ENCODE results near the gene PARD3.

Gene PARD3

DNA sequence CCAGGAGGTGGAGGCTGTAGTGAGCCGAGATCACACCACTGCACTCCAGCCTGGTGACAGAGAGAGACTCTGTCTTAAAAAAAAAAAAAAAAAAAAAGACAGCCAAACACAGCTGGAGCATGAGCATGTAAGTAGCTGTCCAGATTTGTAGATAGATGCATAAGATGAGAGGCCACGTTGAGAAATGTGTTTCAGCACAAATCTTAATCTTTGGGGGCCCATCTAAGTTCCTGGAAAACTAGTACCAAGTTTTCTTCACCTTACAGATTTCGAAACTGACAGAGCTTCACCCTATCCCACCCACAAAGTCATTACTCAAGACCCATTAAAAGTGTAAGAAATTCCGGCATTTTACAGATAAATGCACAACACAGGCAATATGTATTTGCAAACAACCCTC lies 208.2 kb downstream of the PARD3 start:
- DNase-seq = no peak

DNA sequence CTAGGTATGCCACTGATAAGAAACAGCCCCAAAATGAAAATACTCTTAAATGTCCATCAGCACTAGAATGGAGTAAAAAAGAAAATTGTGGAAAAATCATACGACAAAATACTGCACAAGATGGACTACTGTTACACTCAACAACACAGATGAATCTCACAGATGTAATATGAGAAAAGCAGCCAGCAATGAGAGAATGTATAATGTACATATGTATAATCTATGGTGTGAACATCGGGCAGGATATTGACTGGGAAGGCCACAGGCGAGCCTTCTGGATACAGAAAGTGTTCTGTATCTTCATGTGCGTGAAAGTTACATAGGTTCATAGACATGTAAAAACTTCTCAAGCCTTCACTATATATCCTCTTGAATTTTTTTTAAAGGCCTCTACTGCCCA lies 212.6 kb downstream of the PARD3 start:
- DNase-seq = no peak

DNA sequence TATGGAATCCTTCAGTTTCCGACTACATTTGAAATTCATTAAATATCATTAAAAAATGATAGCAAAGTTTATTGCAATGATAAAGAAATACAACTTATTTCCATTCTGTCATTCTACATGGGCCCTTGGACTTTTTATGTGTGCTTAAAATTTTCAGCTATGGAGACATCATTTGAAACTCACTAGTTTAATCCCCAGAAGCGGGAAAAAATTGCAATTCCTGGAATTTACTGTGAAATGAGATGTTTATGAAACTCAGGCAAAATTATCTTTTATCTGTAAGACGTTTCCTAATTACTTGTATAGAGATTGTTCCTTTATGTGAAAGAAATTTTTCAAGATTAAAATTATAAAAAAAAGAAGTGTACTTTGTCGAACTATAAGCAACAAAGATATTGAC lies 213.4 kb downstream of the PARD3 start:
- no peak for DNase-seq

DNA sequence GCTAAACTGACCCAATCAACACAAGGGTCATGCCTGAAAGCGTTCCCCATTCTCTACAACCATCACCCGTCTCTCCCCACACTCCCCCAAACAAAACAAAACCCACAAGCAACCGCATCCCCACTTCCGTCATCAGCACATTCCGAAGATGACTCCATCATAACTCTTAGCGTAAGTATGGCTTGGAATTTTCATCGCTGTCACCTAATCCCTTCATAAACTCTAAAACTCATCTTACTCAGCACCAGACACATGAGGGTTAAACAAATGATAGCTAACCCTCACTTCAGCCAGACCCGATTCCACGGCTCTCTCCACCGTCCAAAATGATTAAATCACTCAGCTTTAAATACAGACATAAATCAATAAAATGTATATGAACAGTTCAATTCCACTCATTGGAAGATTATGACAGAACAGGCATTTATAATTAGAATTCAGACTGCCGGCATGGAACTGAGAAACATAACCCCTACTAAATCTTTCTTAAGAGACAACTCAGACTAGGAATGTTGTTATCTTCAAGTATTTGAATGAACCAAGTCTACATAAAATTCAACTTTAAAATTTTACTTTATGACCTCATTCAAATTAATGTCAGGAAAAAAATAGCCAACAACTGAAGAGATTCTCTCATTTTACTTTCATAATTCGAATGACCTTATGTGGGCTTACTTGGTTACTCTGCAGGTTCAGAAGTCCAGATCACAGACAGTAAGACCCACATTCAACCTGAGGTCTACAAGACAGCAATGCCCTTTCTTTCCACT lies 215.9 kb downstream of the PARD3 start:
- no peak for DNase-seq

DNA sequence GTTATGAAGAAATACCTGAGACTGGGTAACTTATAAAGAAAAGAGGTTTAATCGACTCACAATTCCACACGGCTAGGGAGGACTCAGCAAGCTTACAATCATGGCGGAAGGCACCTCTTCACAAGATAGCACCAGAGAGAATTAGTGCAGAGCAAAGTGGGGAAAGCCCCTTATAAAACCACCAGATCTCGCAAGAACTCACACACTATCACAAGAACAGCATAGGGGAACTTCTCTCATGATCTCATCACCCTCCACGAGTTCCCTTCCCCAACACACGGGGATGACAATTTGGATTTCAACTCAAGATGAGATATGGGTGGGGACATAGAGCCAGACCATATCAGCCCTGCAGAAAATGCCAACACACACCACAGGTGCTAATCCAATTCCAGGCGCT lies 218.7 kb downstream of the PARD3 start:
- no peak for DNase-seq

DNA sequence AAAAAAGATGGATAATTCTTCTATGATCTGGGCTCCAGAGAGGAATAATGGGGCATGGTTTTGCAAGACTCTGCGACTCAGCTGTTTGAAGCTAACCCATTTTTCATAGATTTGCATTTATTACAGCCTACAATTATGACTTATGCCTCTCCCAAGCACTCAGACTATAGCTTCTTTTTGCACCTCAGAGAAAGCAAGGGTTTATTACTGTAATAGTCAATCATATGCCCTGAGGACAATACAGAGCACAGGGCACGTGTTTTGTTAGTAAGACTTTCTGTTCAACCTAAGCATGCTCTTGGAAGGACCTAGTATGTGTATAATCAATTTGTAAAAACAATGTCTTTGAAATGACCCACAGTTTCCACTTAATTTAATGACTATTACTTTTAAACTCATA lies 221.2 kb downstream of the PARD3 start:
- DNase-seq = no peak

DNA sequence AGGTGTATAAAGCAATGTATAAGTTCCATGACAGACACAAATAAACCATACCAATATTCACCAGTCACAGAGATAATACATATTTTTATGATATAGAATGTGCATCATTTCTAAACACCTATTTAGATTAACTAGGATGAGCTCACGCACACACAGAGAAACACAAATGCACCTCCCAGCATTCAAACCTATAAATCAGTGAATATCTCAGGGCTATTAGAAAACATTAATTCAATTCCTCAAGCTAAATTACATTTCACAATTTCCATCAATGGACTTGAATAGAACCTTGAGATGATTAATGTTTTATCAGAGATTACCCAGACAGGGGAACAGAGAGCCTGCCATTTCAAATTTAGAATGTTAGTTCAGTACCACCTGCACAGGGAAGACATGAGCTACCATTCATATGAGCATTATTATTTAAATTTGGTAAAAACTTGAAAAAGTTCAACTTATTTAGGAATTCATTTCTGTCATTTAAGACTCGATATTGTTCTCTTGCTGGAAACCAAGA lies 221.7 kb downstream of the PARD3 start:
- no peak for DNase-seq

DNA sequence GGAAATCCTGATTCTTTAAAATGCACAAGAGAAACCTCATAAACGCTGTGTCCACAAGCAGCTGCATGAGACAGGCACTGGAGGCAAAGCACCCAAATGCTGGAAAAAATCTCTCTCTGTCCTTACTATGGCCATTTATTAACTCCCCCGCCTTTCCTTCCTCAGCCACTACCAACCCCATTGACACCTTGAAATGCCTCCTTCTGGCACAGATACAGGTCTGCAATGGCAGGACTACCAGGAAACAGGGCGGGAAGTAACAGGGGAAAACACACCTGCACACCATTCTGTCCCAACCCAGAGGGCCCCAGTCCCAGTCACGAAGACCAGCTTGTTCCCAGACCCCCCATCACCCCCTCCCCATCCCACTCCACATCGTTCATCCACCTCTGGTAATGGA lies 224.3 kb downstream of the PARD3 start:
- DNase-seq = no peak

DNA sequence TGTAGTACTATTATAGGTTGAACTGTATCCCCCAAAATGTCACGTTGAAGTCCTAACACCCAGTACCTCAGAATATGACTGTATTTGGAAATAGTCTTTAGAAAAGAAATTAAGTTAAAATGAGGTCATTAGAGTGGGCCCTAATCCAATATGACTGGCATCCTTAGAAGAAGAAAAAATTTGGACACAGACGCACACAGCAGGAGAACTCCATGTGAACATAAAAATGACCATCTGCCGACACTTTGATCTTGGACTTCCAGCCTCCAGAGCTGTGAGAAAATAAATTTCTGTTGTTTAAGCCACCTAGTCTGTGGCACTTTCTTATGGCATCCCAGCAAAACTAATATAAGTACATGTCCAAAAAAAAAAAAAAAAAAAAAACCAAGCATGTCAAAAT lies 225.8 kb downstream of the PARD3 start:
- DNase-seq = no peak

DNA sequence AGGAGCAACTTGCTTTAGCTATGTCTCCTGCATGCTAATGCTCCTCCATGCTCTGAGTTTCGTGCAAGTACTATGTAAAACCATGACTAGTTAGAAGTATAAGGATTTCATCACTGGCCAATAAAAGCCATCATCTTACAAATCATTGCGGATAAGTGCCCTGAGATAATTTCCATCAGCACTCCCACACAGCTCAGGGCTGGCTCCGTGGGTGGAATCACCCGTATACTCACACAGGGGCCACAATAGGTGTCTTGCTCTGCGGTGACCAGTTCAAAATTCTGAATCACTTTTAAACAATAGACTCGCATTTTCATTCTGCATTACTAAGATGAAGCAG lies 227.4 kb downstream of the PARD3 start:
- no peak for DNase-seq

DNA sequence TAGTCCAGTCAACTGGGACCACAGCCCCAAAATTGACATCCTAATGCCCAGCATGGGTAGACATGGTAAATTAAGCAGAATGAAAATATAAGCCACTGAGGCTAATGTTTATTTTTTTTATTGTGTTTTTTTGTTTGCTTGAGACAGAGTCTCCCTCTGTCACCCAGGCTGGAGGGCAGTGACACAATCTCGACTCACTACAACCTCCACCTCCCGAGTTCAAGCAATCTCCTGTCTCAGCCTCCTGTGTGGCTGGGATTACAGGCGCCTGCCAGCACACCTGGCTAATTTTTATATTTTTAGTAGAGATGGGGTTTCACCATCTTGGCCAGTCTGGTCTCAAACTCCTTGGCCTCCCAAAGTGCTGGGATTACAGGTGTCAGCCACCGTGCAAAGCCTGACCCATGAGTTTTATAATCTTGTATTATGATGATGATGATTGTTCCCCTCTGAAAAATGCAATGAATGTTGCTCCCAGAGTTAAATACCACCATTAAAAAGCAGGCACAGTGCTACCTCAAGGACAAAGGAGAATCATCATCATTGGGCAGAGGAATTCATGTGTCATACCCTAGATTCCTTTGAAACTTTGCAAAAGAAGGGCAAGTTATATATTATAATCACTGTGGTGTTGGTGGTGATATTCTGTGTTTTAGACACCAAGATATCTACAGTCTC lies 228.0 kb downstream of the PARD3 start:
- DNase-seq = no peak

DNA sequence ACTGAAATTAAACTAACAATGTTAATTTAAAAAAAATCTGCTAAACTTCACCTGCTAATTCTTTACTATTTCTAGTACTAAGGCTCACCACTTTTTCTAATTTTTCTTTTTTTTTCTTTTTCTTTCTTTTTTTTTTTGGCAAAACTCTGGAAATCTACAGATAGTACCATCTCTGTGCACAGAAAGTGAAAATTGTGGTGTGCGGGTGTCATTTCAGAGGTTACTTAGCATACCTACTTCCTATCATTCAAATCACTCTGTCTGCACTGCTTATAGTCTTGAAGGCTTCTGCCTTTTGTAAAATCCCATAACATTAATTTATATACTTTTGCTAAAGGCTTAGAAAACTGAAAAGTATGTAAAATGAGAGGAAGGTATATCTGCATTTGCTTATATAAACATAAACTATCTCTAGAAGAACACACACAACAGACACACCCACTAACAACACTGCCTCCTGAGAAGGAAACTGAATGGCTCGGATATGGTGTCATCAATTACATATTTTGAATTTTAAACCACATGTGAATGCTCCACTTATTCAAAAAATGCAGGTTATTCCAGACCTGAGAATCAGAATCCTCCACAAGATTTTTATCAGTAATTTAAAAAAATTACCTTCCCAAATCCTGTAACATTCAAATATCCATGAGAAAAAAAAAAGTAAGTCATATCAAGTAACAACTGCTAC lies 229.5 kb downstream of the PARD3 start:
- no peak for DNase-seq

DNA sequence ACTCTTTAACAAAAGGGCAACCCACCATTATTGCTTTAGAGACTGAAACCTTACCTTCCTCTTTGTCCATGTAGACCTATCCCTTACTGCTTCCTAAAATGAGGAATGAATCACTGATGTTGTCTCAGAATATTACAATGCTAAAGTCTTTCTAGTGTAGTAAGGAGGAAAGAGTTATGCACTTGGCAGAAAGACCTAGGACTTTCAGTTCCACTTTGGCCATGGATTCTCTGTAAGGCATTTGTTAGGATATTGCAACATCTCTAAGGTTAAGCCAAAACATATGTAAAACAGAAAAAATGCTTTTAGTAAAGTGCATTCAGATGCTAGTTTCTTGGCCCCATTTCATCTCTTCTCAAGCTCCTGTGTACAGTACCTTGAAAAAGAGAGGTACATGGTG lies 230.9 kb downstream of the PARD3 start:
- no peak for DNase-seq

DNA sequence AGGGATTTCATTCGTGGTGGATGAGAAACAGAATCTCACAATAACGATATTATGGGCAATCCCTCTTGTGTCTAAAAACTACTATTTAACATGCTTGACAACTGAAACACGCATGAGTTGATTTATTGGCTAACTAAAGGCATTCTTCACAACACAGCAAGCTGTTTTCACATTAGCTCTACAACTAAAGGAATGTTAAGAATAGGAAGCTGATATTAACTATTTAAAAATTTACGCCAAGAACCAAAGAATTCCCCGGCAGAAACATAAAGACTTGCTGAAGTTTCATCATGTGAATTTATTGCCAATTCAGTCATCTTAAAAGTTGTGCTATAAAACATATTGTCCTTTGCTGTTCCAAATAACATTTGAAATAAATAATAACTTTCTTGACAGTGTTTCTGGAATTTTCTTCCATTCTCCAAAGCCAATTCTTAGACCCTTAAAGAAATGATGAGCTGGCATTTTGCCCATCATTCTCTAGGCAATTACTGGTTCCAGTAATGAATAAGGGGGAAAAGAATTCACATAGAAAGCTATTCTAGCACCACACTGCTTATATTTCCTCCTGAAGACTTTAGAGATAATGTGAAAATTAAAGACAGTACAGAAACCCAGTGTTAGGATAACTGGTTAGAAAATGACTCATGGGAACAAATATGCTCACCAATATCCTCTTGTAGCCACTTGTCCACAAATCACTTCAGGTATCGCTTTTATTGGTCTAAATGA lies 233.1 kb downstream of the PARD3 start:
- DNase-seq = no peak

DNA sequence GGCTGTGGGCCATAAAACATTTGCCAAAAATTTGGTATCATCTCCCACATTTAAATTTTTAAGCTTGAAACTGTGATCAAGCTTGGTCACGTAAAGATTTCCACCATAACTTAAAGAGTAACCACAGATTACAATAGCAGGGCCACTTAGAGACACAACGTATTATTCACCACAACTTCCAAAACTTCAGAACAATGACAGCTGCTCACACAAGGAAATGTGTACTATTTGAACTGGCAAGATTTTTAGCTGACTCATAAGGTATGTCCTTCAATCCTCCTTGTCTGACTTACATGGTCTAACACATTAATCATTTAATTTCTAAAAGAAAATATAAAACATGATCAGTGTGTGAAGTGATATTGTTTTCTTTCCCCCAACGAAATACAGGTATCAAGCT lies 234.5 kb downstream of the PARD3 start:
- DNase-seq = no peak

DNA sequence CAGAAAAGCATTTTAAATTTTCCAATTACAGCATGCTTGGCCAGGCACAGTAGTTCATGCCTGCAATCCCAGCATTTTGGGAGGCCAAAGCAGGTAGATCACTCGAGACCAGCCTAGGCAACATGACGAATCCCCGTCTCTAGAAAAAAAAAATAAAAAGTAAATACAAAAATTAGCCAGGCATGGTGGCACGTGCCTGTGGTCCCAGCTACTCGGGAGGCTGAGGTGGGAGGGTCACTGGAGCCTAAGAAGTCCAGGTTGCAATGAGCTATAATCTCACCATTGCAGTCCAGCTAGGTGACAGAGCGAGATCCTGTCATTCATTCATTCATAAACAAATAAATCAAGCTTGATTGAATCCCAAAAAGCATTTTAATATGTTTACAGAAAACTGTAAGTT lies 234.9 kb downstream of the PARD3 start:
- DNase-seq = no peak

DNA sequence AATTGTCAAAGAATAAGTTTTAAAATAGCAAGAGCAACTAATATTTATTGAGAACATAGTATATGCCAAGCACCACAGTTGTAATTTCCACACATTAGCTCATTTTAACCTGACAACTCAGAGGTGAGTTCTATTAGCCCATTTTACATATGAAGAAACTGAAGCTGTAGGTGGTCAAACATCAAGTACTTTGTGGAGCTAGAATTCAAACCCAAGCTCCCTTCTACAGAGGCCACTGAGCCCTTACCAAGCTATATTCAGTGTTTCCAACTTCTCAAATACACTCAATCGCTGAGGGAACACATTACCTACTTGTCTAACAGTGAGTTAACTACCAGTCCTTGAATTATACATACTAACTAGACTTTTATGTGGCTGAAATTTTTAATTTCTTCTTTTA lies 236.6 kb downstream of the PARD3 start:
- no peak for DNase-seq

DNA sequence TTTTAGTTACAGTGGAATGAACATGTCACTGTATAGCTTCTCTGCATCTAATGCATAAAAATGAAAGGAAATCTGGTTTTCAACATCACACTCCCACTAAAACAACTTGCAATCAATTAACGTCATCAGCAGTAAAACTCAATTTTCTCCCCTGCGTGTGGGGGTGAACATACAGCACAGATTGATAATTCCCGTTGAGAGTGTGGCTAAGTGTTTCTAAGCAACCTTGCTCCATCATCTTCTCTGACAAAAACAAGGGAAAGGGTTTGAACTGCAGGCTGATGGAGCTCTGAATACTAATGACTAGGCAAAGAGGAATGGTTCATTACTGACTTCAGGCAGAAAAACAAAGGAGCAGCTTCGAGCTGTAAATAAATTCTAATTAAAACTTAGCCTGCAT lies 238.3 kb downstream of the PARD3 start:
- DNase-seq = peak; percentile 26

DNA sequence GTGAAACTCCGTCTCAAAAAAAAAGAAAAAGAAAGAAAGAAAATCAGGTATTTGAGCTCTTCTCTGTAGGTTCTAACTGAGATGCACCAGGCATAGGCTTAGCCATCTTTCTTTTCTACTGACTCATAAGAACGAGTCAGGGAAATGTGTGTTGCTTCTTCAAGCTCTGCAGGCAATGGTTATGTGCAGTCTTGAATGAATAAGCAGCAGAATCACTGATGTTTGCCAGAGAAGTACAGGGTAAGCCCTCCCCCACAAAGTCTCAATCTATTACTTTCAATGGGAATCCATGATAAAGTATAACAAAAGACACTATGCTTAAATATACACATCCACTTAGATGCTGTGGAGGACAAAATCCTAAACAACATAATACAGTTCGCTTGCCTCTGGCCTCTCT lies 239.2 kb downstream of the PARD3 start:
- no peak for DNase-seq

DNA sequence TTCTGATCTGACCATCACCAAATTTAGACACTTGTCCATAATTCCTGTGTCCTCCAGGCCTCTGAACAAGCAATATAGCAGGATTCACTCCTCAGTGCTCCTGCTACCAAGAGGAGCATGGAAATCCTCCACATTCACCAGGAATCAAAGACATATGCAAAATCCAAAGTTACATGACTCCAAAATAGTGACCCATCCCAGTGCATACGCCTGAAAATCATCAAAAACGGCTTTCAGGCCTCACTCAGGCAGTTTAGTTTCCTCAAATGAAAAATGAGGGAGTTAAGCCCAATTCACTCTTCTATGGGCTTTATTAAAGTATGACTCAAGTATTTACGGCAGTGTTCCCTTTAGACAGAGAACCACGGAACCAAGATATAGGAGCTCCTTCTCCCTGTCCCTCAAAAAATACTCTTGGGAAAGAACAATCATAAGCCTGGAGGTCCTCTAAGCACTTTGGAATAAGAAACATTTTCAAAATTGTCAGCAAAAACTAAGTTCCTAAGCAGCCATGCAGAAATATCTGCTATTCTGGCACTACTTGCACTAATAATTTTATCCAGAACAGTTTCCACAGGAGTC lies 240.7 kb downstream of the PARD3 start:
- DNase-seq = no peak

DNA sequence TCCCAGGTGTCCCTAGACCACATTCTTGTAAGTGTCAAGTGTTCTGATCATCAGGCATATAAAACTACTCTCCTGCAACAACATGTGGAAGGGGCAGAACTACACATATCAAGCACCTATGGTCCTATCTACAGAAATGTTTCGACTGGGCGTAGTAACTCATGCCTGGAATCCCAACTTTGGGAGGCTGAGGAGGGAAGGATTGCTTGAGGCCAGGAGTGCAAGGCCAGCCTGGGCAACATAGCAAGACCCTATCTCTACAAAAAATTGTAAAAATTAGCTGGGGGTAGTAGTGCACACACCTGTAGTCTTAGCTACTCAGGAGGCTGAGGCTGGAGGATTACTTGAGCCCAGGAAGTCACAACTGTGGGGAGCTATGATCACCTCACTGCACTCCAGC lies 244.2 kb downstream of the PARD3 start:
- no peak for DNase-seq

DNA sequence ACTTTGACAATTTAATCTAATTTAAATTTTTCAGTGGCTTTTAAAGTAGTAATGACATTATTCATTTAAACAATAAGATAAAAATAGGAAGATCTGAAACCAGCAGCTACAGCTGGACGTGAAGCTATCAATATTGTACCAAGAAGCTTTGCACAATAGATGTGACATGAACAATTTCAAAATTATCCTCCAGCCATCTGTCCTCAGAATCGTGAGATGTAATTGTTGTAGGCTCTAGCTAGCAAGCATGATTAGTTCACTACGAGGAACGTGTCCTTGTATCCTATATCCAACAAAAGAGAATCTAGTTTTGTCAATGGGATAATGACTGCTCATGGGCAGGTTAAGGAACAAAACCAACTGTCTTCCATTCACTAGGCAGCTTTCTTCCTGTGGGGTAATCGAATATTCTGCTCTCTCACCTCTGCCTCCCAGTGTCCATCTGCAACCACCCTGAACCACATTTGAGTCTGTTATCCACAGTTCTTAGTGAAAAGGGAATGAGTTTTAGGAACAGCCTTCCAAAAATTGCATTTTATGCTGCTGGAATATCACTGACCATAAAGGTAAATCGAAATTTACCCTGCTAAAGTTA lies 247.3 kb downstream of the PARD3 start:
- DNase-seq = peak; percentile 49

DNA sequence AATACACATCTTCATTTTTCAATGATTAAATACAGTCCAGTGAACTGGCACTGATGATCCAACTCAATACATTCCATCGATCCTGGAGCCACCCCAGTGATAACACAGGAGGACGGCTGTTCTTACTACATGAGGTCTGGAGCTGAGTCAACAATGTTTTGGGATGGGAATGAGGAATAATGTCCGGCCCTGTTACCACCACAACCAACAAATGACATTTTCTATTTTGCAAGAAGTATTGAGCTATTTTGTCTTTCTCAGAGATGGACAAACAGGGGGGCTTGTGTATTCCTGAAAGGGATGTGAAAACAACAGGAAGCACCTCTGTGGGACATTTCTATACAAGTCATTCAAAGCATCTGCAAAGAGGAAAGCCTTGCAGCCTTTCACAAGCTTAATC lies 249.2 kb downstream of the PARD3 start:
- DNase-seq = no peak

Measured in NCI-H1436 (cell line).